HG03139 (cell line): ENCODE data around the gene MICAL2.

Experiments used
- ATAC-seq: cut with Tn5 transposase; IDR thresholded peaks from one replicate; pipeline ENCODE4 v1.9.1; 2021; ENCODE audit not compliant: unreplicated experiment

The MICAL2 gene

DNA sequence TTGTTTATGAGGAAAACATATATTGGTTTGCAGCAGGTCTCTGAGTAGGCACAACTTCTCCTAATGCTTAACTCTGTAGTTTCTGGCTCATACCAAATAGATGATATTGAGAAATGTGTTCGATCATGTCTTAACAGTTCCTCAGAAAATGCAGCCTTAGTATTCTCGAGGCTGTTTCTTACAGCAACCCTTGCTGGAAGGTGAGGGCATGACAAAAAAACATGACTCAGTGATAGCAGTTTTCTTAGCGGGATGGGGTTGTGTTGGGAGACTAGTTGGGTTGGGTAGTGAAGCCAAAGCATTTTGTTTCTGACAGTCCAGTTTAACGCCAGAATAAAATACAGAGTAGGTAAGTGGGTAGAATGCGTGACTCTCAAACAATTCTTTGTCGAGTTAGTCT is 172.3 kb downstream of the MICAL2 start:
- no peak for ATAC-seq

DNA sequence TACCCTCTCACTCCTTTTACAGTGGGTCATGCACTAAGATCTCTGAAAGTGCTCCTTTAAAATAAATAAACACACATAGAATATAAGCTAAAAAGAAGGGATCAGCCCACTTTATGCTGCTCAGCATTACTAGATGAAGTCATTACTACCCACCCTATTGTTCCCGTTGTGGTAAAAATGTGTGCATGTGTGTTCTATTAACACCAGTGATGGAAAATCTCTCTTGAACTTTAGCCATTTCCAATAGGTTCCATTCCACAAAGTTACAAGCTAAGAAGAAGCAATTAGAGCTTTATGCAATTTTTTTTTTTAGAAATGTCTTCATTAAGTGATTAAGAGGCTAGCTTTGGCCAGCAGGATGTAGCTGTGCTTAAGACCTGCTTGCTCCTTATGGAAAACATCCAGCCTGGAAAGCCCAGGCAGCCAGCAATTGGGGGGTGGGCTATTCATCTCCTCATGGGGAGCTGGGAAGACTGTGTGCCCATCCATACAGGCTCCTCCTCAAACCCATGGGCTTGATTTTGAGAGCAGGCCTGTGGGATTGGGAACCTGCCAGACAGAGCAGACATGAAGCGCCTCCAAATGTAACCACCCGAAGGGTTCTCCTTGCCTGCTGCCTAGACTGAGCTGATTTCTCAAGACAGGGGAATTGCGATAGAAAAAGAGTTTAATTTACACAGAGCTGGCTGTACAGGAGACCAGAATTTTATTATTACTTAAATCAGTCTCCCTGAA is 174.1 kb downstream of the MICAL2 start:
- ATAC-seq = no peak

DNA sequence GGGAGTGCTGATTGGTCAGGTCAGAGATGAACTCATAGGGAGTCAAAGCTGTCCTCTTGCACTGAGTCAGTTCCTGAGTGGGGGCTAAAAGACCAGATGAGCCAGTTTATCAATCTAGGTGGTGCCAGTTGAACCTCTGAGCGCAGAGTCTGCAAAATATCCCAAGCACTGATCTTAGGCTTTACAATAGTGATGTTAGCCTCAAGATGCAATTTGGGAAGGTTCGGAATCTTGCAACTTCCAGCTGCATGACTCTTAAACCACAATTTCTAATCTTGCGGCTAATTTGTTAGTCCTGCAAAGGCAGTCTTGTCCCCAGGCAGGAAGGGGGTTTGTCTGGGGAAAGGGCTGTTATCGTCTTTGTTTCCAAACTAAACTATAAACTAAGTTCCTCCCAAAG is 174.7 kb downstream of the MICAL2 start:
- ATAC-seq = no peak

DNA sequence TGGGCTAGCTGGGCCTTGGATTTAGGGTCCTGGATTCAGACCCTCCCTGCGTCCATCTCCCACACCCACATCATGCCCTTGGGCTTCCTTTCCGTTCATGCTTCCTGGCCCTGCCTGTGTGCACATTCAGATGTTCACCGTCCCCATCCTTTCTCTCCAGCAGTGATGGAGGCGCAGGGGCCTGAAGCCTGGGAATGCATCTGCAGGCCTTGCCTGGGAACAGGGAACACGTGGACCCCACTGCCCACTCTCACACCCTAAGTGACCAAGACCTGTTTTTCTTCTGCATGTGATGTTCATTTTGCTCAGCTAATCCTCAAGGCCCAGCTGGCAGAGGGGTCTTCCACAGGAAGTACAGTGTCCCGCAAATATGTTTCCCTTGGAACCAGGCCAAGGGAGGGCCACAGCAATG is 175.4 kb downstream of the MICAL2 start:
- no peak for ATAC-seq

DNA sequence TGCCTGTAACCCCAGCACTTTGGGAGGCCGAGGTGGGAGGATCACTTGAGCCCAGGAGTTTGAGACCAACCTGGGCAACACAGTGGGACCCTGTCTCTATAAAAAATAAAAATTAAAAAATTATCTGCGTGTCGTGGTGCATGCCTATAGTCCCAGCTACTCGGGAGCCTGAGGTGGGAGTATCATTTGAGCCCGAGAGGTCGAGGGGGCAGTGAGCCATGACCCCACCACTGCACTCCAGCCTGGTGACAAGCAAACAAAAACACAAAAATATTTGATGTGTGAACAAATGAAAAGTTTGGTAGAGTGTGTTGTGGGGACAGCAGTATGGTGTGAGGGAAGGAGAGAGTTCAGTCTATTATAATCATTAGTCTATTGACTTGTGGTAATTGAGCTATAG is 176.2 kb downstream of the MICAL2 start:
- ATAC-seq = no peak

DNA sequence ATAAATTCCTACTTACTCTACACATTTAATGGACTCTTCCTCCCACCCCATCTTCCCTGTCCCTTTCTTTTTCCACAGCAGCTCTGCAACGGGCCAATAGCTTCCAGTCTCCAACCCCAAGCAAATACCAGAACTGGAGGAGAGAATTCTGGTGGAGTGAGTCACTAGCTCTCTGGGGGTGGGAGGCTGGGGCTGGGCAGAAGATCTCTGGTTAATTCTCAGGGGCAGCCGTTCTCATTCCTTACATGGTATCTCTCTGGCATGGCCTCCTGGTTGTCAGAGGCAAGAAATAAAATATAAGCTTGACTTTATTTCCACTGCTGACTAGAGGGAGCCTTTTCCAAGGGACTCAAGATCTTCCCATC is 176.6 kb downstream of the MICAL2 start:
- ATAC-seq = no peak

DNA sequence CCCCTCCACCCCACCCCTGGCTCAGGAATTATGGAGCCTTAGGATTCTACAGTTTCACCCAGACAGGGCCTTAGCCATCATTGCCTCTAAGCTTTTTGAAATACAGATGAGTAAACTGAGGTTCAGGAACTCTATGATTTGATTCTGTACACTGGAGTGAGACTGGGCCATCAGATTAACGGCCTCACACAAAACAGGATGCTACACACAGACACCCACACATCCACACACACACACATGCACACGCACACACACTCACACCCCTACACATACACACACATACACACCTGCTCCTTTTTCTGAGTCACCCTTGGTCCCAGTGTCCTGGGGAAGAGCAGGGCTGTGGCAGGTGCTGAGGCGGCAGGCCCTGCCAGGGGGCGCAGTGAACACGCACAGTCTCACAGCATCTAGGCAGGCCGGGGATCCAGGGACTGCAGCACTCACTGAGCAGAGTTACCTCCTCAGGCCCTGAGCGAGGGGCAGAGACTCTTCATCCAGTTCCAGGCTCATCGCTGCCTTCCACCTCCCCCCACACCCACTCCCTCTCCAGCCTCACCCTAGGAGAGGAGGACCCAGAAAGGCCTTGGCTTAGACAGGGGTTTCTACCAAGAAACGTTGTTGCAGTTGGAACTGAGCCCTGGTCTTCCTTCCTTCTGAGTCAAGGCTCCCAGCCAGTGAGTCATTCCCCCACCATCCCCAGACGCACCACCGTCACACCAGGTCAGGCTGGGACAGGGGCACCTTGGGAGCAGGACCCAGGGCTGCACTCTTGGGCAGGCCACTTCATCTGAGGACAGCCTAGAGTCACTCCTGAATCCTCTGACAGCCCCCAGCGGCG is 177.2 kb downstream of the MICAL2 start:
- no peak for ATAC-seq

DNA sequence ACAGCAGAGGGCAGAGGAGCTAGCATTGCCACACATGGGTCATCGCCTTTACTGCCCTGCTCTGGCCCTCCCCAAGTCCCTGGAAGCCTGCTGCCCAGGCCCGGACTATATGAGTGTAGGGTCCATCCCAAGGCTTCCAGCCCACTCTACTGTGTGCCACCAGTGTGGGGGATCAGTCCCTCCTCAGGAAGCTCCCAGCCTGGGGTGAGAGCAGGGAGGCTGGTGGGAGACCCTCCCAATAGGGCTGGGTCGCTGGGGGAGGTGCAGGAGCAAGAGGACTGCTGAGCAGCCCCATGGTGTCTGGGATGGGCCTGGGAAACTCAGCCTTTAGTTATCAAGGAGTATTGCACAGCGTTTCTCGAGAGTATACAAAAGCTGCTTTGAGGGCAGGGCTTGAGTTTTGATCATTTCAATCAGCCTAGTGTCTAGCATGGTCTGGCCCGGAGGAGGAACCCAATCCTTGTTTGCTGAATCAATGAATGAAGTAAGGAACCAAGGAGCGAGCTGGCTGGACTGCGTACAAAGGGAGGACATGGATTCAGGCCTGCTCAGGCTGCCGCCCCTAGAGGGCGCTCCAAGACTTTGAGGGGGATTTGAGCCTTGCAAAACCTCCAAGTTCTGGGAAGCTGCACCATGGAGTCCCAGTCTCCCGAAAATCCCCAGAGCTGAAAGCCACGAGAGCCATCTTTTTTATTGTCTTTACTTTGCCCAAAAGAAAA is 178.0 kb downstream of the MICAL2 start:
- ATAC-seq = no peak

DNA sequence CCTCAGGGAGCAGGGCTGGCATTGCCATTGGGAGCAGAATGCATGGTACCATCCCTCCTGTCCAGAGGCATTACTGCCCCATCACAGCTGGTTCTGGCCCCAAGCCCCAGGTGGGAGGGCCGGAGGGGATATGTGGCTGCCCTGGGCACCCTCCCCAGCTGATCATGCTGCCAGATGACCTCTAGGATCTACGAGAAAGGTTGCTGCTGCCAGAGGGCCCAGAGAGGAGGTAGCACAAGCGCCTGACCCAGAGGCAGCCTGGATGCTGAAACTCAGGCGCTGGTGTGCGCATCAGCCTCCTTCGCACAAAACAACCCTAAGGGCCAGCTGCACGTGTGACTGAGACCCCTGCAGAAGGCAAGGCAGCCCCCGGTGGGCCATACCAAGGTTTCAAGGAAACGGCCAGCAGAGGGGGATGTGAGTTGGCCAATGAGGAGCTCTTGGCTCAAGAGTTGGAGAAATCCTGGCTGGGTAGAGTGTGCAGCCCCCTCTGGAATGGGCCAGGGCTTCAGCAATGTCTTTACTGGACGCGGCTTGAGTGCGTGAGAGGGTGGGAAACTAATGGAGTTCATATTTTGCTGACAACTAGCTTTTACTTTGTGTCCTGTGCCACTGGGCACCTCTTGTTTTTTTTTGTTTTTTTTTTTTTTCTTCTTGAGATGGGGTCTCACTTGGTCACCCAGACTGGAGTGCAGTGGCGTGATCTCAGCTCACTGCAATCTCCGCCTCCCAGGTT is 178.7 kb downstream of the MICAL2 start:
- no peak for ATAC-seq

DNA sequence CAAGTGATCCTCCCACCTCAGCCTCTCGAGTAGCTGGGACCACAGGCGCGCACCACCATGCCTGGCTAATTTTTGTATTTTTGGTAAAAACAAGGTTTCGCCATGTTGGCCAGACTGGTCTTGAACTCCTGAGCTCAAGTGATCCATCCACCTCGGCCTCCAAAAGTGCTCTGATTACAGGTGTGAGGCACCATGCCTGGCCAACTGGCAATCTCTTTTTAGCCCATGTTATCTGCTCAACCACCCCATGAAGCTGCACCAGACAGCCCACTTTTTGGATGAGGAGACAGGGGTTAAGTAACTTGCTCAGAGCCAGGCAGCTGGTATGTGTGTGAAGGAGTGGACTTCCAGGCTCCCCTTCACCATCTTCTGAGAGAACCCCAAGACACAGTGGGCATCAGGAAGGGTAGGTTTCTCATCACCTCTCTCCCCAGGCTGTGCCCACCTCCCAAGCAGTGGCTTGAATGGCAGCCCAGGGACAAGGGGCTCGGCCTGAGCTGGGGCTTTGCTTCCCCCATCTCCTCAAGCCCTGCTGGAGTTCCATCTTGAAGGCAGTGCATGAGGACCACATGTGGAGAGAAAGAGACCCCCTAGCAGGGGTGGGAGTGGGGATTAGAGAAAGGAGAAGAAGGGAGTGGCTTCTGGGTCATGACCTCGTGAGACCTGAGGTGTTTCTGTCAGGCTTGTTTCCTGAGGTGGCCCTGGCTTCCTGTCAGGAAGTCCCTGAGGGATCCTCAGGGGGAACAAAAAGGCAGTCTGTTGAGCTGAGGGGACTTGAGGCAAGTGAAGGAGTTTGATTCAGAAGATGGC is 179.5 kb downstream of the MICAL2 start:
- ATAC-seq = no peak

DNA sequence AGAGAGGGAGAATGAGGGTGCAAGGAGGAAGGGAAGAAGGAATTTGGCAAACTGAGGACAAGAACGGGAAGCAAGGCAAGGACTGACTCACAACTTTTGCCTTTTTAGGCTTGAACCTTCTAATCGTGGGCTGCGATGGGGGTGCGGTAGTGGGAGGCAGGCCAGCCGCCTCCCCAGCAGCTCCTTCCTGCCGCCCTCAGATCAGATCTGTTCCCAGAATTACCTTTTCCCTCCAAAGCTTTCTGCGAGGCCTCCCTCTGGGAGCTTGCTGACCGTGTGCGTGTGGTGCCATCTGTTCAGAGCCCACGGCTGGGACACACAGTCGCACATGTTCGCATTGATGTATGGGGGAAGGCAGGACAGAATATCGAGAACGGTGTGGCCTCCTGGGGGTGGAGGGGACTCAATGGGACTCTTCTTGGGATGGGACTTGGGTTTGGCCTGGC is 180.1 kb downstream of the MICAL2 start:
- no peak for ATAC-seq

DNA sequence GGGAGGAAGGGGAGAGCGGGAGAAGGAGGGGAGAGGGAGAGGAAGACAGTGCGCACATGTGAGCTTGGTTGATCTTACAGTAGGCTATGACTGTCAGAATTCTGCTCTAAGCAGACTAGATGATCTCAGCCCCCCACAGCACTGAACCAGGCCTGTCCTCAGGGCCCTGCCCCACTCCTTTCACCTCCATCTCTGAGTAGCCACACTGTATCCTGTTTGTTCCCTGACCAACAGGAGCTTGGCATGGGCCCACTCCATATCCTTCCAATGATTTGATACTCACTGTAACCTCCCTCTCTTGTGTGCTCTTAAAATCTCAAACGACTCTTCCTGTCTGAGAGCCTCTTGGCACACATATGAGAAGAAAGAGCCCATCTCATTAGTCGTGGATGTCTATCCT is 180.9 kb downstream of the MICAL2 start:
- ATAC-seq = no peak

DNA sequence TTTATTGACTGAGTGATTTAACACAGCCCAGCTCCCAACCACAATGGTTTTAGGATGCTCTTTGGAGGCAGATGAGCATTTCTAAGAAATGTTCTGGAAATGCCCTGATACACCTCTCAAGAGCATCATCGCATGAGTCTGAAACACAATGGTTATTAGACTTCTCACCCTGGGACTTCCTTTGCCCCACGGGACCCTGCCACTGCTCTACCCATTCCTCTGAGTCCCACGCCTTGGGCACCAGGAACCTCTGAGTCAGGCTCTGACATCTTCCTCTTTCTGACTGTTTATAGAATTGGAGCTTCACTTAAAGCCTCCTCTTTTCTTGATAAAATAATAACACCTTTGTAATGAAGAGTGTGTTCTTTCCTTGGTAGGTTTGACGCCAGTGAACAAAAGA is 181.4 kb downstream of the MICAL2 start:
- no peak for ATAC-seq

DNA sequence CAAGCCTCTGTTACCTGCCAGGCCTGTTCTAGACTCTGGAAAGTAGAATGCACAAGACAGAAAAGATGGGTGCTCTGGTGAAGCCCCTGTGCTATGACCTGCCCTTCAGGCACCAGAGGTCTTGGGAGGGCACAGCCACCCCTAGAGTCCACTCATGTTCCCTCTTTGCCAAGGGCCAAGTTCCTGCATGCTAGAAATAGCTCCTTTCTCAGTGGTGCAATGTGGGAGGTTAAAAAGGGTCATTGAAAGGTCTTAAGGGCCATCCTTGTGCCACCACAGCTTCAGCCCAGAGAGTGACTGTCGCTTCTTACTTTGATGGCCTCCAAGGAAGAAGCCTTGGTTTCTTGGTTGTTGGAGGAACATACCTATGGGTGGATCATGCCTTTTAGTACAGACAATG is 182.4 kb downstream of the MICAL2 start:
- no peak for ATAC-seq

DNA sequence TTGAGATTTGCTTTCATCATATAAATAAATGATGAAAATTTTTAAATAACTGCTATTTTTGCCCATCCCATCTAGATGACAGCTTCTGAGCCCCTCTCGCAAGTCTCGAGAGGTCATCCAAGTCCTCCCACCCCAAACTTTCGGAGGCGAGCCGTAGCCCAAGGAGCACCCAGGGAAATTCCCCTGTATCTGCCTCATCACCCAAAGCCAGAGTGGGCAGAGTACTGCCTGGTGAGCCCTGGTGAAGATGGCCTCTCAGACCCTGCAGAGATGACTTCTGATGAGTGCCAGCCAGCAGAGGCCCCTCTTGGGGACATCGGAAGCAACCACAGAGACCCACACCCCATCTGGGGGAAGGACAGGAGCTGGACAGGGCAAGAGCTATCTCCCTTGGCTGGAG is 183.1 kb downstream of the MICAL2 start:
- ATAC-seq = no peak

DNA sequence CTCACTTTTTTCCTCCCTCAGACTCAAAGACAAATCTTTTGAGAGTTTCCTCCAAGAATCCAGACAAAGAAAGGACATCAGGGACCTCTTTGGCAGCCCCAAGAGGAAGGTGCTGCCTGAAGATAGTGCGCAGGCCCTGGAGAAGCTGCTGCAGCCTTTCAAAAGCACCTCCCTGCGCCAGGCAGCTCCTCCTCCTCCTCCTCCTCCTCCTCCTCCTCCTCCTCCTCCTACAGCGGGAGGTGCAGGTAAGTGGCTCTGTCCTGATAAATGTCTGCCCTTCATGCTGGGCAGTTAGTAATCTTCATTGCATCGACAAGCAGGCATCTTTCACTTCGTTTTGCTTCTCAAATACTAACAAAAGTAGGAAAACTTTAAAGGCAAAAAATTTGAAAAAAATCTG is 184.2 kb downstream of the MICAL2 start:
- ATAC-seq = no peak

DNA sequence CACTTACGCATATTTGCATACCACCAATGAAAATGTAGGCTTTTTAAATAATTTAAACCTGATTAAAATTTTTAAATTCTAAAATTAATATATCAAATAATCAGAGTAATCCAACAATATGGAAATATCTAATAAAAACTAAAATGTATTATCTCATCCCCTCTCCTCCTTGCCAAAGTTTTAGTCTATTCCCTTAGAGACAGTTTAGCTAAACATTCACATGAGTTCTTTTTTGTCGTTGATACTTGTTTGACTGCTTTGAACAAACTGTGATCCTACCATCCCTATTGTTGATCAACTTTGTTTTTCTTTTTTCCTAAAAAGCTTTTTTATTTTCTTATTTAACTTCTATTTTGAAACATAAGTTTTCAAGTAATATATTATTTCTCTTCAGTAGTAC is 185.6 kb downstream of the MICAL2 start:
- no peak for ATAC-seq

DNA sequence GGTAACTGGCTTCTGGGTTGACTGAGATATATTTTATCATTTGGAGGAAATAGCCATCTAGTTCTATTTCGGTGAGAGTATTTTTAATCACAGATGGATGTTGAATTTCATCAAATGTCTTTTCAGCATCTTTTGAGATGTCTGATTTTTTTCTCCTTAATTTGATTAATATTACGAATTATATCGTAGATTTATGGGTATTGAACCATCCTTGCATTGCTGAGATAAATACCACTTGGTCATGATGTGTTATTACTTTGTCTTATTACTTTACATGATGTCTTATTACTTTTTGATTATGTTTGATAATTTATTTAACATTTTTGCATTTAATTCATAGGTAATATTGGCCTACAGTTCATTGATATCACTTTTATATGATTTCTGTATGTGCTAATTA is 188.2 kb downstream of the MICAL2 start:
- no peak for ATAC-seq

DNA sequence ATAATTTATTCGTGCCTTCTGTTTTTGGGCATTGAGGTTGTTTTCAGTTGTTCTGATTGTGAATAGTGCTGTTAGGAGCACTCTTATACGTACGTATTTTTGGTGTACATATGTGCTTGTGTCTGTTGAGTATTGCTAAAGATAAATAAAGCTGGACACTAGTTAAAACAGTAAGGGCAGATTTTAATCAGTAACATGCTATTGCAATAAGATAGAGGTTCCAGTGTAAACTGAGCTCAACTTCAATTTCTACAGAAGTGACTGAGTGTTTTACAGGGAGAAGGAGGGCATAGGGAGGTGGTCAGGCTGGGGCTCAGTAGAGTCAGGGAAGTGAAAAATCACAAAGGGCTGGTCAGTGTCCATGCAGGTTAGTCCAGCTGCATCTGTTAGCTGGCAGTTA is 191.0 kb downstream of the MICAL2 start:
- no peak for ATAC-seq

DNA sequence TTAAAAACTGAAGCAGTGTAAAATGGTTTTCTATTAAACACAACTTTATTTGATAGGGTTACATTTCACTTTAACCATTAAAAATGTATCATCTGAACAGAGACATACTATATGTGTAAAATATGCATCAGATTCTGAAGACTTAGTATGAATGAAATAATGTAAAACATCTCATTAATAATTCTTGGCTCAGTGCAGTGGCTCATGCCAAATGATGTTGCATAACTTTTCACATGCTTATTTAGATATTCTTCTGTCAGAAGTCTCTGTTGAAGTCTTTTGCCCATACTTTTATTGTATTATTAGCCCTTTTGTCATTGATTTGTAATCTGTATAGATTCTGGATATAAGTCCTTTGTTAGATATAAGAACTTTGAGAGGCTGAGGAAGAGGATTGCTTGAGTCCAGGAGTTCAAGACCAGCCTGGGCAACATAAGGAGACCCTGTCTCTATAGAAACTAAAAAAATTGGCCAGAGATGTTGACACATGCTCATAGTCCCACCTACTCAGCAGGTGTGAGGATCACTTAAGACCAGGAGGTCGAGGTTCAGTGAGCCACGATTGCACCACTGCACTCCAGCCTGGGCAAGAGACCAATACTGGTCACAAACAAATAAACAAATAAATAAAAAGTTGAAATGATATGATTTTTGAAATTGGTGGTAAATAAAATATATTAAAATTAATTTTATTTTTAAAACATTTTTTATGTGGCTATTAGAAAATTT is 193.2 kb downstream of the MICAL2 start:
- no peak for ATAC-seq
